Glutamatergic neuron (in vitro differentiated cells): ENCODE results near the gene TOMM34. TPM values are rescaled to one million over a fixed set of nuclear protein-coding genes. Genes with fewer than 3 reads are reported as not detected.

Experiments
- DNase-seq: peaks from one replicate; pipeline ENCODE4 v3.0.0; 2022
- H3K27ac Mint-ChIP-seq: one replicate; pipeline ENCODE4 v1.8.0; 2020; ENCODE audit warnings: mild to moderate bottlenecking, mixed read lengths, inconsistent platforms; ENCODE audit not compliant: unreplicated experiment
- H3K27me3 Mint-ChIP-seq: one replicate; pipeline ENCODE4 v1.8.0; 2020; ENCODE audit warnings: mild to moderate bottlenecking, moderate library complexity, mixed read lengths, inconsistent platforms; ENCODE audit not compliant: unreplicated experiment
- H3K36me3 Mint-ChIP-seq: one replicate; pipeline ENCODE4 v1.8.0; 2020; ENCODE audit warnings: mild to moderate bottlenecking, mixed read lengths, inconsistent platforms; ENCODE audit not compliant: unreplicated experiment
- H3K4me1 Mint-ChIP-seq: one replicate; pipeline ENCODE4 v1.8.0; 2020; ENCODE audit warnings: mild to moderate bottlenecking, low read depth, mixed read lengths, inconsistent platforms; ENCODE audit not compliant: unreplicated experiment
- H3K4me3 Mint-ChIP-seq: one replicate; pipeline ENCODE4 v1.8.0; 2020; ENCODE audit warnings: mild to moderate bottlenecking, mixed read lengths, inconsistent platforms; ENCODE audit not compliant: unreplicated experiment
- H3K9me3 Mint-ChIP-seq: one replicate; pipeline ENCODE4 v1.8.0; 2020; ENCODE audit warnings: mild to moderate bottlenecking, moderate library complexity, mixed read lengths, inconsistent platforms; ENCODE audit not compliant: unreplicated experiment
- CTCF ChIP-seq: fragments of 200-600 bp; sonication (generic); IDR thresholded peaks from one replicate; pipeline ENCODE4 v1.5.0; 2021; ENCODE audit not compliant: partially characterized antibody, unreplicated experiment
- total RNA-seq: library from RNA; stranded (reverse); fragmentation: NEBNext Ultra II Directional; extraction: Animal tissue kit (Norgen Biotek cat#: 25700); gene quantifications from one replicate; pipeline ENCODE4 v1.2.1, GENCODE V29; 2021; ENCODE audit not compliant: unreplicated experiment

The TOMM34 gene
- total RNA-seq, 1 donor from 2014 or later: 10.8 TPM

GRCh38 chr20:44981736-44982406 lies 21.7 kb upstream of the TOMM34 start:
- Mint-ChIP-seq H3K27me3 (no peaks in the 10 kb centered on the region), H3K27ac (no peak overlapping the region), H3K4me3 (no peak overlapping the region), H3K9me3 (no peaks in the 10 kb centered on the region), H3K36me3 (peaks cover 3% of the 10 kb centered on the region), H3K4me1 (no peaks in the 10 kb centered on the region)
- no peak for DNase-seq
- TF ChIP-seq CTCF: no peak

GRCh38 chr20:44979090-44979621 lies 19.0 kb upstream of the TOMM34 start:
- H3K36me3 Mint-ChIP-seq: peaks cover 3% of the 10 kb centered on the region
- TF ChIP-seq CTCF: no peak
- no peaks in the 10 kb centered on the region for H3K27me3 Mint-ChIP-seq
- no peak for DNase-seq
- H3K27ac Mint-ChIP-seq: no peak overlapping the region
- H3K4me1 Mint-ChIP-seq: no peaks in the 10 kb centered on the region
- no peak overlapping the region for H3K4me3 Mint-ChIP-seq
- no peaks in the 10 kb centered on the region for H3K9me3 Mint-ChIP-seq

- DNase-seq: no peak
- Mint-ChIP-seq H3K36me3 (no peaks in the 10 kb centered on the region), H3K4me1 (no peaks in the 10 kb centered on the region), H3K9me3 (no peaks in the 10 kb centered on the region), H3K27ac (no peak overlapping the region), H3K27me3 (no peaks in the 10 kb centered on the region), H3K4me3 (no peak overlapping the region)
- no peak for TF ChIP-seq CTCF
These were observed 16.5 kb upstream of the TOMM34 start for GRCh38 chr20:44976698-44977097.

- Mint-ChIP-seq H3K4me3 (no peak overlapping the region), H3K27me3 (no peaks in the 10 kb centered on the region), H3K4me1 (no peaks in the 10 kb centered on the region), H3K27ac (no peak overlapping the region), H3K9me3 (no peaks in the 10 kb centered on the region), H3K36me3 (no peaks in the 10 kb centered on the region)
- DNase-seq: no peak
- no peak for TF ChIP-seq CTCF
These were observed 12.9 kb upstream of the TOMM34 start for GRCh38 chr20:44973053-44973452.

- Mint-ChIP-seq H3K9me3 (peaks cover 1% of the 10 kb centered on the region), H3K4me1 (no peaks in the 10 kb centered on the region), H3K4me3 (no peak overlapping the region), H3K27me3 (peaks cover 2% of the 10 kb centered on the region), H3K36me3 (no peaks in the 10 kb centered on the region), H3K27ac (no peak overlapping the region)
- DNase-seq: no peak
- TF ChIP-seq CTCF: no peak
These were observed 10.1 kb upstream of the TOMM34 start for GRCh38 chr20:44970243-44970757.
